ENCODE data around the gene APOBEC3B.

GRCh38 chr22:38970551-38970950 is 11.6 kb upstream of the APOBEC3B start:
- TF ChIP-seq MAX (IDR thresholded peaks at IDR 0.05) = no peak
- no peak for TF ChIP-seq EGR1 (IDR thresholded peaks at IDR 0.05)
- TF ChIP-seq NFIC (IDR thresholded peaks at IDR 0.05) = no peak
- no peak for TF ChIP-seq EP300 (IDR thresholded peaks at IDR 0.05; ENCODE audit: borderline replicate concordance)
- no peak for TF ChIP-seq CEBPB (IDR thresholded peaks at IDR 0.05)
- no peak for TF ChIP-seq CREB1 (IDR thresholded peaks at IDR 0.05; ENCODE audit: low read depth)
- TF ChIP-seq TCF12 (IDR thresholded peaks at IDR 0.05; ENCODE audit: low read depth) = no peak
- TF ChIP-seq YY1 (IDR thresholded peaks at IDR 0.05; ENCODE audit: low read depth) = no peak
- no peak for TF ChIP-seq TAF1 (IDR thresholded peaks at IDR 0.05; ENCODE audit: low read depth)
- TF ChIP-seq, protein P1, sequence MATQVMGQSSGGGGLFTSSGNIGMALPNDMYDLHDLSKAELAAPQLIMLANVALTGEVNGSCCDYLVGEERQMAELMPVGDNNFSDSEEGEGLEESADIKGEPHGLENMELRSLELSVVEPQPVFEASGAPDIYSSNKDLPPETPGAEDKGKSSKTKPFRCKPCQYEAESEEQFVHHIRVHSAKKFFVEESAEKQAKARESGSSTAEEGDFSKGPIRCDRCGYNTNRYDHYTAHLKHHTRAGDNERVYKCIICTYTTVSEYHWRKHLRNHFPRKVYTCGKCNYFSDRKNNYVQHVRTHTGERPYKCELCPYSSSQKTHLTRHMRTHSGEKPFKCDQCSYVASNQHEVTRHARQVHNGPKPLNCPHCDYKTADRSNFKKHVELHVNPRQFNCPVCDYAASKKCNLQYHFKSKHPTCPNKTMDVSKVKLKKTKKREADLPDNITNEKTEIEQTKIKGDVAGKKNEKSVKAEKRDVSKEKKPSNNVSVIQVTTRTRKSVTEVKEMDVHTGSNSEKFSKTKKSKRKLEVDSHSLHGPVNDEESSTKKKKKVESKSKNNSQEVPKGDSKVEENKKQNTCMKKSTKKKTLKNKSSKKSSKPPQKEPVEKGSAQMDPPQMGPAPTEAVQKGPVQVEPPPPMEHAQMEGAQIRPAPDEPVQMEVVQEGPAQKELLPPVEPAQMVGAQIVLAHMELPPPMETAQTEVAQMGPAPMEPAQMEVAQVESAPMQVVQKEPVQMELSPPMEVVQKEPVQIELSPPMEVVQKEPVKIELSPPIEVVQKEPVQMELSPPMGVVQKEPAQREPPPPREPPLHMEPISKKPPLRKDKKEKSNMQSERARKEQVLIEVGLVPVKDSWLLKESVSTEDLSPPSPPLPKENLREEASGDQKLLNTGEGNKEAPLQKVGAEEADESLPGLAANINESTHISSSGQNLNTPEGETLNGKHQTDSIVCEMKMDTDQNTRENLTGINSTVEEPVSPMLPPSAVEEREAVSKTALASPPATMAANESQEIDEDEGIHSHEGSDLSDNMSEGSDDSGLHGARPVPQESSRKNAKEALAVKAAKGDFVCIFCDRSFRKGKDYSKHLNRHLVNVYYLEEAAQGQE (IDR thresholded peaks at IDR 0.05; ENCODE audit: low read depth) = no peak
- TF ChIP-seq RAD21 (IDR thresholded peaks at IDR 0.05; ENCODE audit: low read depth) = no peak
- TF ChIP-seq ZBTB7A (IDR thresholded peaks at IDR 0.05; ENCODE audit: low read depth) = no peak
- TF ChIP-seq TEAD4 (IDR thresholded peaks at IDR 0.05) = no peak
- no peak for TF ChIP-seq FOXM1 (IDR thresholded peaks at IDR 0.05; ENCODE audit: borderline replicate concordance, low read depth)

Measured in Ishikawa (cell line).